Measurements from ENCODE around the gene TRIM41.
A peak's percentile ranks its signal among the peaks of the same experiment; 100 is the strongest.

Gene TRIM41

GRCh38 chr5:181255836-181256578, 32.9 kb downstream of the TRIM41 start:
- no peak for DNase-seq (ENCODE audit: low spot score)
- no peak for TF ChIP-seq CTCF (IDR thresholded peaks at IDR 0.05; ENCODE audit: extremely low read depth, insufficient read depth, missing control alignments)
- in situ Hi-C loops (cut with MboI; ENCODE audit: low pct_unique_long_range_greater_than_20kb, low sequenced_read_pairs, unreplicated experiment) = no loop called here

- no peak for TF ChIP-seq CTCF (IDR thresholded peaks at IDR 0.05; ENCODE audit: extremely low read depth, insufficient read depth, missing control alignments)
- in situ Hi-C loops (cut with MboI; ENCODE audit: low pct_unique_long_range_greater_than_20kb, low sequenced_read_pairs, unreplicated experiment) = no loop called here
- no peak for DNase-seq (ENCODE audit: low spot score)
Measured at GRCh38 chr5:181258576-181258975, 35.5 kb downstream of the TRIM41 start.

- TF ChIP-seq CTCF (IDR thresholded peaks at IDR 0.05; ENCODE audit: extremely low read depth, insufficient read depth, missing control alignments) = no peak
- in situ Hi-C loops (cut with MboI; ENCODE audit: low pct_unique_long_range_greater_than_20kb, low sequenced_read_pairs, unreplicated experiment) = no loop called here
Measured at GRCh38 chr5:181259283-181259682, 36.2 kb downstream of the TRIM41 start.

GRCh38 chr5:181259974-181260719, 37.1 kb downstream of the TRIM41 start:
- DNase-seq (ENCODE audit: low spot score) = no peak
- in situ Hi-C loops (cut with MboI; ENCODE audit: low pct_unique_long_range_greater_than_20kb, low sequenced_read_pairs, unreplicated experiment) = no loop called here
- no peak for TF ChIP-seq CTCF (IDR thresholded peaks at IDR 0.05; ENCODE audit: extremely low read depth, insufficient read depth, missing control alignments)

More at GRCh38 chr5:181259283-181259682, 36.2 kb downstream of the TRIM41 start:
- no peak for DNase-seq (ENCODE audit: low spot score)

GRCh38 chr5:181260720-181261319, 37.7 kb downstream of the TRIM41 start, which contains the start of gene TRIM52:
Gene TRIM52 (minus strand): TSS chr5:181261143. CDS start chr5:181260813, 330 bp downstream.
- in situ Hi-C loops (cut with MboI; ENCODE audit: low pct_unique_long_range_greater_than_20kb, low sequenced_read_pairs, unreplicated experiment) = no loop called here
- TF ChIP-seq CTCF (IDR thresholded peaks at IDR 0.05; ENCODE audit: extremely low read depth, insufficient read depth, missing control alignments) = no peak
- peak; percentile 90 for DNase-seq (ENCODE audit: low spot score)

- TF ChIP-seq CTCF (IDR thresholded peaks at IDR 0.05; ENCODE audit: extremely low read depth, insufficient read depth, missing control alignments) = no peak
- in situ Hi-C loops (cut with MboI; ENCODE audit: low pct_unique_long_range_greater_than_20kb, low sequenced_read_pairs, unreplicated experiment) = no loop called here
- DNase-seq (ENCODE audit: low spot score) = peak; percentile 71
Measured at GRCh38 chr5:181261320-181262049, 38.4 kb downstream of the TRIM41 start.
